HepG2 (cell line): ENCODE measurements around the gene DNAH8.

ENCODE experiments used
- ADNP ChIP-seq: sonication (generic); formaldehyde crosslinking; IDR thresholded peaks from 2 replicates; pipeline ENCODE4 v1.4.0; 2020; ENCODE audit warnings: missing genetic modification reagents
- AKAP8 ChIP-seq: sonication (generic); formaldehyde crosslinking; IDR thresholded peaks from 2 replicates; pipeline ENCODE4 v1.5.1; 2020; ENCODE audit warnings: mild to moderate bottlenecking, missing genetic modification reagents
- FOSL1 ChIP-seq: sonication (generic); formaldehyde crosslinking; IDR thresholded peaks from 2 replicates; pipeline ENCODE4 v1.9.0; 2021; ENCODE audit warnings: missing genetic modification reagents, borderline replicate concordance
- SP1 ChIP-seq, 2 experiments: fragments of 450-650 bp in 1 of 2; sonication (generic) in 1 of 2; formaldehyde crosslinking in 1 of 2; IDR thresholded peaks; 2 replicates each; pipeline versions ENCODE4 v1.4.0 to v1.6.1; 2016 to 2020; ENCODE audit warnings: missing genetic modification reagents in 1 of 2

GRCh38 chr6:38697846-38698245 is 17.3 kb upstream of the DNAH8 start:
- no peak for TF ChIP-seq SP1 (IDR thresholded peaks at IDR 0.05)
- TF ChIP-seq SP1 (CRISPR knock-in tag; IDR thresholded peaks at IDR 0.05) = no peak
- TF ChIP-seq FOSL1 (CRISPR knock-in tag) = no peak
- no peak for TF ChIP-seq AKAP8 (CRISPR knock-in tag)
- no peak for TF ChIP-seq ADNP (CRISPR knock-in tag)
